ENCODE results near the gene INPP5A.

Gene INPP5A

DNA sequence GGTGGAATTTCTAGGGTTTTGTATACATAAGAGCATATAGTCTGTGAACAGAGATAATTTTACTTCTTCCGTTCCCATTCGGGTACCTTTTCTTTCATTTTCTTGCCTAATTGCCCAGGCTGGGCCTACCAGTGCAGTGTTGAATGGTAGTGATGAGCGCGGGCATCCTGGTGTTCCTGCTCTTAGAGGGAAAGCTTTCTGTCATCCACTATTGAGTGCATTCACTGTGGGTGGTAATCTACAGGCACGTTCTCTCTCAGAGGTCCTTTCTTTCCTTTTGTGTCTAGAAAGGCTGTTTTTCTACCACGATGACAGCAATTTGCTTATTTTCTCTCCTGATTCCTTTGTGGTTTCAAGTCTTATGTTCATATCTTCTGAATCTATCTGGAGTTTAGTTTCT, 65.0 kb downstream of the INPP5A start:
- TF ChIP-seq, protein P1, sequence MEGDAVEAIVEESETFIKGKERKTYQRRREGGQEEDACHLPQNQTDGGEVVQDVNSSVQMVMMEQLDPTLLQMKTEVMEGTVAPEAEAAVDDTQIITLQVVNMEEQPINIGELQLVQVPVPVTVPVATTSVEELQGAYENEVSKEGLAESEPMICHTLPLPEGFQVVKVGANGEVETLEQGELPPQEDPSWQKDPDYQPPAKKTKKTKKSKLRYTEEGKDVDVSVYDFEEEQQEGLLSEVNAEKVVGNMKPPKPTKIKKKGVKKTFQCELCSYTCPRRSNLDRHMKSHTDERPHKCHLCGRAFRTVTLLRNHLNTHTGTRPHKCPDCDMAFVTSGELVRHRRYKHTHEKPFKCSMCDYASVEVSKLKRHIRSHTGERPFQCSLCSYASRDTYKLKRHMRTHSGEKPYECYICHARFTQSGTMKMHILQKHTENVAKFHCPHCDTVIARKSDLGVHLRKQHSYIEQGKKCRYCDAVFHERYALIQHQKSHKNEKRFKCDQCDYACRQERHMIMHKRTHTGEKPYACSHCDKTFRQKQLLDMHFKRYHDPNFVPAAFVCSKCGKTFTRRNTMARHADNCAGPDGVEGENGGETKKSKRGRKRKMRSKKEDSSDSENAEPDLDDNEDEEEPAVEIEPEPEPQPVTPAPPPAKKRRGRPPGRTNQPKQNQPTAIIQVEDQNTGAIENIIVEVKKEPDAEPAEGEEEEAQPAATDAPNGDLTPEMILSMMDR (conservative IDR thresholded peaks at IDR 0.05) = no peak
- no peak for TF ChIP-seq ZFX (IDR thresholded peaks at IDR 0.05)

DNA sequence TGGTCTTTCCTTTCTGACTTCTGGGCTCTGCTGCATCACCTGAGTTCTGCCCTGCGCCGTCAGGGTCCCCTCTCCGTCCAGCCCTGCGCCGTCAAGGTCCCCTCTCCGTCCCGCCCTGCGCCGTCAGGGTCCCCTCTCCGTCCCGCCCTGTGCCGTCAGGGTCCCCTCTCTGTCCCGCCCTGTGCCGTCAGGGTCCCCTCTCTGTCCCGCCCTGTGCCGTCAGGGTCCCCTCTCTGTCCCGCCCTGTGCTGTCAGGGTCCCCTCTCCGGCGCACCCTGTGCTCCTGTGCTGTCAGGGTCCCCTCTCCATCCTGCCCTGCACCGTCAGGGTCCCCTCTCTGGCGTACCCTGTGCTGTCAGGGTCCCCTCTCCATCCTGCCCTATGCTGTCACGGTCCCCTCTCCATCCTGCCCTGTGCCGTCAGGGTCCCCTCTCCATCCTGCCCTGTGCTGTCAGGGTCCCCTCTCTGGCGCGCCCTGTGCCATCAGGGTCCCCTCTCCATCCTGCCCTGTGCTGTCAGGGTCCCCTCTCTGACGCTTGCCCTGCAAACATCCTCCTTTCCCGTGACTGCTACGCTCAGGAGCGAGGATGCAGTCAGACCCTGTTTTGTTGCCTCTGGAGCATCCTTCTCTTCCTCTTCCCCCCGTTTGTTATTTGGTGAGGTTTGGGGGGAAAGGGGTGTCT, 66.4 kb downstream of the INPP5A start:
- TF ChIP-seq, protein P1 (conservative IDR thresholded peaks at IDR 0.05) = no peak
- TF ChIP-seq ZFX (IDR thresholded peaks at IDR 0.05) = no peak

More for the DNA sequence above, 65.0 kb downstream of the INPP5A start:
- no peak overlapping the region for H3K27ac ChIP-seq

DNA sequence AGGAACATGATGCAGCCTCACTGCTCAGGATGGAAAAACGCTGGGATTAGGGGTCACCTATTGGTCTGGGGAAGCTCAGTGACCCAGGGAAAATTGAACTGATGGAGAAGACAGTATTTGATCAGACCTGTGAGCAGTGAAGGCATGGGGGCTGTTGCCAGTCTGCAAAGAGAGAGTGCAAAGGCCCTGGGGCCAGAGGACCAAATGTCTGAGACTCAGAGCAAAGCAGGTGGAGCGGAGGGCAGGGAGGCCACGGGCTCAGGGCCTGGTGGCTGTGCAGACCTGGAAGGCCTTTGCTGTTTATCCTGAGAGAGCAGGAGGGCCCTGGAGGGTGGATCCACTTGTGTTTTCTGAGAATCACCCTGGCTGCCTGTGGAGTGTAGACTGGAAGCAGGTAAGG, 67.1 kb downstream of the INPP5A start:
- TF ChIP-seq, protein P1 (conservative IDR thresholded peaks at IDR 0.05) = no peak
- no peak for TF ChIP-seq ZFX (IDR thresholded peaks at IDR 0.05)
- H3K27ac ChIP-seq = no peak overlapping the region

More for the DNA sequence above, 66.4 kb downstream of the INPP5A start:
- H3K27ac ChIP-seq = no peak overlapping the region

DNA sequence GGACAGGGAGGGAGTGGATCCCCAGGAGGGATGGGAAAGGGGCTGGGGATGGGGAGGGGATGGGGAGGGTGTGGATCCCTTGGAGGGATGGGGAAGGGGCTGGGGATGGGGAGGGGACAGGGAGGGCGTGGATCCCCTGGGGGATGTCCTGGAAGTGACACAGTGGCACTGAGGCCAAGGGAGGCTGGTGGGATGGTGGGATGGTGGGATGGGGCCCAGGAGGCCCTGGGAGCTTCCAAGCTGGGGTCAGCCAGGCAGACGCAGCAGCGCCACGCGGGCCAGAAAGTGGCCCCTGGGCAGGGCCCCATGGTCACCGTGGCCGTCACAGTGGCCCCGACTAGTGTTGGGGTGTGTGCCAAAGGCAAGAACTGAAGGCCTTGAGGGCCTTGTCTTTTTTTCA, 67.8 kb downstream of the INPP5A start:
- H3K27ac ChIP-seq = no peak overlapping the region
- no peak for TF ChIP-seq ZFX (IDR thresholded peaks at IDR 0.05)
- TF ChIP-seq, protein P1 (conservative IDR thresholded peaks at IDR 0.05) = no peak

DNA sequence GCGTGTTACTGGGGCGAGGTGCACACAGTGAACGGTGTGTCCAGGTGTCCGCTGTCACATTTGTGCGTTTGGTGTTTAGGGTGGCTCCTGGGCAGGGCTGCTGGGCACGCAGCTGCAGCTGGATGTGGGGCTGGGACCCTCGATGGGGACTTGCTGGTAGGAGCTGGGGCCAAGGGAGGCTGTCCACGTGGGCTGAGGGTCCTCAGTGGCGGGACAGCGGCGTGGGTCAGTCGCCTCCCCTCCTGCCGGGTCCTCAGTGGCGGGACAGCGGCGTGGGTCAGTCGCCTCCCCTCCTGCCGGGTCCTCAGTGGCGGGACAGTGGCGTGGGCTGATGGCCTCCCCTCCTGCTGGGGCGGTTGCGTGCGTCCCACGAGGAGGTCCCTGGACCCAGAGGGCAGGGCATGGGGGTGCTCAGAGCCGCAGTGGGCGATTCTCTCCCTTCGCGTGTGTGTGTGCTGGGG, 68.5 kb downstream of the INPP5A start:
- TF ChIP-seq, protein P1 (conservative IDR thresholded peaks at IDR 0.05) = no peak
- no peak for TF ChIP-seq ZFX (IDR thresholded peaks at IDR 0.05)
- no peak overlapping the region for H3K27ac ChIP-seq

DNA sequence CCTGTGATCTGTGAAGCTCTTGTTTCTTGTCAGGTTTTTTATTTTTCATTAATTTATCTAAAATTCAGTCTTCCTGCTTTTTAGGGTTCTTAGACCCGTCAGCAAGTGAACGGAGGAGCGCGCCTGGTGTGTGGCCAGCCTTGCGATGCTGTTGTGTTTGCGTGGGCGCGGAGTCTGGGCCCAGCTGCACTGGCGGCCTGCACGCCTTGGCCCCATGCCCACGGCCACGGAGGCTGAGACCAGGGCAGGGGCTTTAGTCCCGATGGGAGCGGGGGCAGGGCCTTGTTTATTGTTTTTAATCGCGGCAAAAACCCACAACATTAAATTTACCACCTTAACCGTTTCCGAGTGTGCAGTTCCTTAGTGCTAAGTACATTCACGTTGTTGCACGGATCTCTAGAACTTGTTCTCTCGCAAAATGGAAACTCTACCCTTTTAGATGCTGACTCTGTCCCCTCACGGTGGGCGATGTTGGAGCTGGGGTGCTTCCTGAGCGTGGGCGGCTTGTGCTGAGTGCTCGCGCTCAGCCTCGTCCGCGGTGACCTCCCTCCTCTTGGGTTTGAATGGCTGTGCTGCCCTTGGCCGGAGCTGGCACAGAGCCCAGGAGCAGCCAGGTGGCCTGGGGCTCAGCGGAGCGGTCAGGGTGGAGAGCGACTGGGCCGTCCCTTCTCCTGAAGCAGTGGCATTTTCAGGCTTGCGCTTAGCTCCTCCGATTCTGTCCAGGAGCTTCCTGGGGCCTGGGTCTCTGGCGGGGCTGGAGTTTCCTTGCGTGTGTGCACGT, 69.1 kb downstream of the INPP5A start:
- H3K27ac ChIP-seq = no peak overlapping the region
- no peak for TF ChIP-seq ZFX (IDR thresholded peaks at IDR 0.05)
- TF ChIP-seq, protein P1 (conservative IDR thresholded peaks at IDR 0.05) = no peak

DNA sequence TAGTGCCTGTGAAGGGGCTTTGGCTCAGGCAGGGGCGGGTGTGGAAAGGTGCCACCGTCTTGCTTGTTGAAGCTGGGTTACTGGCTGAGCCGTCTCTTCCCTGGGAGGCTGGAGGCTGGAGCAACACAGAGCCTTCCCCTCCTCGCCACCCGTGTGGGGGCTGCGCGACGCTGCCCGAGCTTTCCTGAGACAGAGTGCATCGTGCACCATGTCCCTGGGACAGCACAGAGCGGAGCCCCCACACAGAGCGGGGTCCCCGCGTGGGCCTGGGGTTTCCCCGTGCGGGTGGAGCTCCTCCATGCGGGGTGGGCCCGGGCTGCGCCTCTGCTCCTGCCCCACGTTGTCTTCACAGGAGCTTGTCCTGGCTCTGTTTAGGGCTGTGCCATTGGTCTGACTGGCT, 69.9 kb downstream of the INPP5A start:
- no peak overlapping the region for H3K27ac ChIP-seq
- TF ChIP-seq, protein P1 (conservative IDR thresholded peaks at IDR 0.05) = no peak
- TF ChIP-seq ZFX (IDR thresholded peaks at IDR 0.05) = no peak
